Liver (tissue), 3 donors: ENCODE results near the gene AGPAT2.

Experiments used
- FOXA1 ChIP-seq: IDR thresholded peaks from 2 replicates; pipeline ENCODE4 v1.6.1; 2016; ENCODE audit warnings: antibody characterized with exemption
- FOXA2 ChIP-seq: IDR thresholded peaks from 2 replicates; pipeline ENCODE4 v1.6.1; 2016; ENCODE audit warnings: antibody characterized with exemption
- GABPA ChIP-seq, 2 donors: IDR thresholded peaks in 1 of 2; conservative IDR thresholded peaks in 1 of 2; 2 replicates each; pipeline ENCODE4 v1.6.1; 2016; ENCODE audit warnings: antibody characterized with exemption in 2 of 2, mild to moderate bottlenecking in 1 of 2, moderate library complexity in 1 of 2
- HNF4G ChIP-seq: IDR thresholded peaks from 2 replicates; pipeline ENCODE4 v1.6.1; 2016; ENCODE audit warnings: antibody characterized with exemption
- JUND ChIP-seq, 2 donors: IDR thresholded peaks; 2 replicates each; pipeline ENCODE4 v1.6.1; 2016; ENCODE audit warnings: antibody characterized with exemption in 2 of 2
- REST ChIP-seq: IDR thresholded peaks from 2 replicates; pipeline ENCODE4 v1.6.1; 2016; ENCODE audit warnings: antibody characterized with exemption, mild to moderate bottlenecking
- SP1 ChIP-seq: IDR thresholded peaks from 2 replicates; pipeline ENCODE4 v1.6.1; 2018; ENCODE audit warnings: antibody characterized with exemption, mild to moderate bottlenecking
- TAF1 ChIP-seq: conservative IDR thresholded peaks from 2 replicates; pipeline ENCODE4 v1.6.1; 2016; ENCODE audit warnings: antibody characterized with exemption, mild to moderate bottlenecking
- TF ChIP-seq, protein P1 (sequence below): IDR thresholded peaks from 2 replicates; pipeline ENCODE4 v1.6.1; 2016; ENCODE audit warnings: antibody characterized with exemption
- TF ChIP-seq, protein P2 (sequence below): fragments of 150-350 bp; IDR thresholded peaks from 2 replicates; pipeline ENCODE4 v1.5.1; 2017; ENCODE audit warnings: improper control_type of control experiment, low read depth, low read length; ENCODE audit not compliant: missing input control
- donor health status: healthy.
- donor health status: healthy.

DNA sequence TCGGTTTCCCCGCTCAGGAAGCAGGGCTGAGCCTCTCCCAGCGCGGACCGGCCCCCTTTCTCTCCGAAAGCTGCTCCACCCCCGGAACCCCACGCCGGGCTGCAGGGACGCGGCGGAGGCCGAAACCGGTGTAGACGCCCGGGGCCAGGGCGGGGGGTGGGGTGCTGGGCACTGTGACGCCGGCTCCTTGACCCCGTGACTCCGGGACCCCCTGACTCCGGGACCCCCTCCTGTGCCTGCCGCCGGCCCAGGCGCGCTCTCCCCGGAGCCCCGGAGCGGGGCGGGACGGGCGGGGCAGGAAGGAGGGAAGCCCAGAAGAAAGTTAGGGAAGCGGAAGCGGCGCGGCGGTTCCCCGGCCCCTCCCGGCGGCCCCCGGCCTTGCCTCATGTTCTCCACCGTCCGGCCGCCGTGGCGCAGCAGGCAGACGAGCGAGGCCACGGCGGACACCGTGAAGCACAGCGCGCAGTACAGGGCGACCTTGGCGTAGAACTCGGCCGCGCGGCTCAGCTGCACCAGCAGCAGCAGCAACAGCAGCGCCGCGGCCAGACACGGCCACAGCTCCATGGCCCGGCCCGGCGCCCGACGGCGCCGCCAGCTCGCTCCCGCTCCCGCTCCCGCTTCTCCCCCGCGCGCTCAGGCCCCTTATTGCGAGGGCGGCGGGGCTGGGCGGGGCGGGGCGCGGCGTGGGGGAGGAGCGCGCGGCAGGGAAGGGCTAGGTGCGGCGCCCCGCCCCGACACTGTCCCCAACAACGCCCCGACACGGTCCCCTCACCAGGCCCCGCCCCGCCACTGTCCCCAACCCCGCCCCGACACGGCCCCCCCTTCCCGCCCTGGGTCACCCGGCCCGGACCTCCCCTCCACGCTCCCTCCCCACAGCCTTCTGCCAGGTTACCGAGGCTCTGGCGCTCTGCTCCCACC, at the start of gene AGPAT2:
- TF ChIP-seq, protein P1, sequence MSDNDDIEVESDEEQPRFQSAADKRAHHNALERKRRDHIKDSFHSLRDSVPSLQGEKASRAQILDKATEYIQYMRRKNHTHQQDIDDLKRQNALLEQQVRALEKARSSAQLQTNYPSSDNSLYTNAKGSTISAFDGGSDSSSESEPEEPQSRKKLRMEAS, result no peak
- TF ChIP-seq, protein P2, sequence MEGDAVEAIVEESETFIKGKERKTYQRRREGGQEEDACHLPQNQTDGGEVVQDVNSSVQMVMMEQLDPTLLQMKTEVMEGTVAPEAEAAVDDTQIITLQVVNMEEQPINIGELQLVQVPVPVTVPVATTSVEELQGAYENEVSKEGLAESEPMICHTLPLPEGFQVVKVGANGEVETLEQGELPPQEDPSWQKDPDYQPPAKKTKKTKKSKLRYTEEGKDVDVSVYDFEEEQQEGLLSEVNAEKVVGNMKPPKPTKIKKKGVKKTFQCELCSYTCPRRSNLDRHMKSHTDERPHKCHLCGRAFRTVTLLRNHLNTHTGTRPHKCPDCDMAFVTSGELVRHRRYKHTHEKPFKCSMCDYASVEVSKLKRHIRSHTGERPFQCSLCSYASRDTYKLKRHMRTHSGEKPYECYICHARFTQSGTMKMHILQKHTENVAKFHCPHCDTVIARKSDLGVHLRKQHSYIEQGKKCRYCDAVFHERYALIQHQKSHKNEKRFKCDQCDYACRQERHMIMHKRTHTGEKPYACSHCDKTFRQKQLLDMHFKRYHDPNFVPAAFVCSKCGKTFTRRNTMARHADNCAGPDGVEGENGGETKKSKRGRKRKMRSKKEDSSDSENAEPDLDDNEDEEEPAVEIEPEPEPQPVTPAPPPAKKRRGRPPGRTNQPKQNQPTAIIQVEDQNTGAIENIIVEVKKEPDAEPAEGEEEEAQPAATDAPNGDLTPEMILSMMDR, result no peak
- no peak for TF ChIP-seq TAF1
- no peak for TF ChIP-seq REST
- TF ChIP-seq JUND (IDR thresholded peaks at IDR 0.05), result no peak
- TF ChIP-seq GABPA (IDR thresholded peaks at IDR 0.05 in 1 of 2, conservative IDR thresholded peaks at IDR 0.05 in 1 of 2), result no peak
- TF ChIP-seq FOXA1, result no peak
- no peak for TF ChIP-seq SP1
- TF ChIP-seq FOXA2, result no peak
- TF ChIP-seq HNF4G, result no peak
